ENCODE results near the gene MOB3C.
"Not testable (repeated sequence)": the region's sequence is repeated elsewhere in the genome, so short reads cannot be mapped to it uniquely, and the experiment has no call there.

Gene MOB3C

DNA sequence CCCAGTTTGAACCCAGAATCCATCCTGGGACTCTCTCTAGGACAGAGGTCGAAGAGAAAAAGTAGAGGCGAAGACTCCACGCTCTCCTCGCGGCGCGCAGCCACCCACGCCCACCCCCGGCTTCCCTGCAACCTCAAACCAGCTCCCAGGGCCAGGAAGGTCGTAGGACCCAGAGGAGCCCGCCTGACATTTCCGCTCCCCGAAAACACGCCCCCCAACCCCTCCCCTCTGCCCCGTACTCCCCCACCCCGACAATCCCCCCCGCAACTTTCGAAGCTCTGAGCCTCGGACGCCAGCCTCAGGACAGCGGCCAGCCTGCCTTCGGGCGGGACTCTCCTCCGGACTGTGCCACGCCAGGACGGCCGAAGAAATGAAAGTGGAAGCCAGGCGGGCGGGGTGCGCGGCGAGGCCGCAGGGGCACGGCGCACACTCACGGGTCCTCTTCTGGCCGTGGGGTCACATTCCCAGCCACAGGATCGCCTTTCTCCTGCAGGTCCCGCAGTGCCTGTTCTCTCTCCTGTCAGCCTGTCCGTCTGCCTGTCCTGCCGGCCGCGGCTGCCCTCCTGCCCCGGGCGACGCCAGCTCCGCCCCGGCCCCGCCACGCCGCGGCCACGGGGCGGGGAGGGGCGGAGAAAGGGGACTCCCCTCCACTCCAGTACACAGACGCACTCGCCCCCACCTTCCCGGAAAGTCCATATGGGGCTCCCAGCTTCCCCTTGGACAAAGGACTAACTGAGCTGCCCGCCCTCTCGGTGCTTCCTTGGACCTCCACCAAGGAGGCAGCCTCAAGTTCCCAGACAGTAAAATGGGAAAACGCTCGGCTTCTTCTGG, at the start of gene MOB3C:
Gene MOB3C (minus strand): TSS at position 535 of the 831 bp plus-strand sequence. CDS start 3,490 bp downstream, outside the sequence.
- DNase-seq: peak; percentile 32 to 74

DNA sequence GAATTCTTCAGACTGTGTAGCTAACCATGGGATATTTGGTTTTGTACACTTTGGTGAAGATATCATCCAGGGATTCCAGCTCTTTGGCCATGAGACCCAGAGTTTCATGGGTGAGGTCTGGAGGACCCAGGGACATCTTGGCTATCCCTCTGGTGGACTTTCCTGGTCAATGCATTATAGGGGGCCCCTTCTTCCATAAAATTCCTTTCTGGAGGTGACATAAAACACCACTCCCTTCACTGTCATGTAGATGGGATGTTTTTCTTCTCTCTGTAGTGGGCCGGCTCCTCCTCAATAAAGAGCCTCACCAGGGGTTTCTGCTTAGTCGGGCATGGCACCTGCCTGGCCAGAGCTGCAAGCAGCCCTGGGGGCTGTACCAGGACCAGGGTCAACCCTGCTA, 49.4 kb upstream of the MOB3C start:
- DNase-seq: no peak

DNA sequence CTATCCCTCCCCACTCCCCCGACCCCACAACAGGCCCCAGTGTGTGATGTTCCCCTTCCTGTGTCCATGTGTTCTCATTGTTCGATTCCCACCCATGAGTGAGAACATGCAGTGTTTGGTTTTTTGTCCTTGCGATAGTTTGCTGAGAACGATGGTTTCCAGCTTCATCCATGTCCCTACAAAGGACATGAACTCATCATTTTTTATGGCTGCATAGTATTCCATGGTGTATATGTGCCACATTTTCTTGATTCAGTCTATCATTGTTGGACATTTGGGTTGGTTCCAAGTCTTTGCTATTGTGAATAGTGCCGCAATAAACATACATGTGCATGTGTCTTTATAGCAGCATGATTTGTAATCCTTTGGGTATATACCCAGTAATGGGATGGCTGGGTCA, 46.3 kb upstream of the MOB3C start:
- not testable (repeated sequence) for DNase-seq

DNA sequence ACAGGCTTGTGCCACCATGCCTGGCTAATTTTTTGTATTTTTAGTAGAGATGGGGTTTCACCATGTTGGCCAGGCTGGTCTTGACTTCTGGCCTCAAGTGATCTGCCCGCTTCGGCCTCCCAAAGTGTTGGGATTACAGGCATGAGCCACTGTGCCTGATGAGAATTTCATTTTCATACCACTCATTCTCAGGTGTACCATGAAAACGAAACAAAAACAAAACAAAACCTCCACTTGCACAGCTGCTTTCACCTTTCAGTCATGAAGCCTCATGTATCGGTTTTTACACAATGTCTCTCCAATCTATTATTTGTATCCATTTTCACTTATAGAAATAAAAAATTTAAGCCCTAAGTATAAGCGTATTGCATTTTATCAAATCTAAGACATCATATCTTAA, 43.5 kb upstream of the MOB3C start:
- not testable (repeated sequence) for DNase-seq

DNA sequence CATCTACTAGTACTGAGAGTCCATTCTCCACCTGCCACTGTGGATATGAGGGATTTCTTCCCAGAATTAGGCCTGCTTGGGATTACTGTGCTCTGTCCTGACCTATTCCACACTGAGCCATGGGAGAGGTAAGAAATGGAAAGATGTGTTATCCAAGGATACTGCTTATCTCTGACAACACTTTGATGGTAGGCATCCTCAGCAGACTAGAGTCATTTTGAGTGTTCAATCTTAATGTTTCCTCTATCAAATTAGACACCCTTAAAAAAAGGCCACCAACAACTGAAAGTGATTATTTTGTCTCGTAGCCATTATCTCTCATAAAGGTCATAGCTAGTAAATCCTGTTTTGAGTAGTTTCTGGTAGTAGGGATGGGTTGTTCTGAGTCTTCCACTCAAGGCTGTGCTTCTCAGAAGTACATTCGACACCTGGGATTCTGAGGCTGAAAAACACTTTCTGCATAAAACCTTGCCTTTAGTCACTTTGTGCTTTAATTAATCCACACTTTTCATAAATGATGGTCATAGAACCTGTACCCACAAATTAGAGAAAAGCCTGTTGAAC, 42.8 kb upstream of the MOB3C start:
- DNase-seq: no peak

DNA sequence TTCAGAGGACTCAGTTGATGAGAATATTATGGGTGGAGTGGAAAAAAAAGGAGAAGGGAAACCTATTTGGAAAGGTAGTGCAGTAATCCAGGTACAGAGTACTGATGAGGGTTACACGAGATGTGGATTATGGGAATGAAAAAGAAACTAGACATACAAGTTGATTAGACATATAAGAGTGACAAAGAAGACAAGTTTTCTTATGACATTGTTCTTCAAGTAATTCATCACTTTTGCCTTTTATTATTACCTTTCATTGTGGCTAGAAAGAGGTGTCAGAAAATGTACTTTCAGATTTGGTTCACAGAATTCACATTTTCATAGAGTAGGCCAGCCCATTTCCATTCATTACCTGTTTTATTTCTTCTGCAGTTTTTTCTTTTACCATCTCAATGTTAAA, 41.2 kb upstream of the MOB3C start:
- no peak for DNase-seq

DNA sequence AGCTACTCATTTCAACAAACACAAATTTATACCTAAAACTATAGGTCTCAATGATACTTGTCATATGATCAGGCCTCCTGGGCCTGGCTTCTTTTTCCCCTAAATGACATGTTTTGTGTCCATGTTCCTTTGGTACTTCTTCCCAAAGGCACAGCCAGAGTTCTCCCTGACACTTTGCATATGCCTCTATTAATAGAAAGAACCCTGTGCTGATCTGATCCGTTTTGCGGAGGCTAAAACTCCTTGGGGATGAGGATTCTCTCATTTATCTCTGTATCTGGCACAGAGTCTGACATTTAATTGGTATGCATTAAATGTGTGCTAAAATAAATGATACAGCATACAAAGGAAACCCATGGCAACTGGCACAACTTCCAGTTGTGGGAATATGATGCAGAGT, 40.0 kb upstream of the MOB3C start:
- no peak for DNase-seq

DNA sequence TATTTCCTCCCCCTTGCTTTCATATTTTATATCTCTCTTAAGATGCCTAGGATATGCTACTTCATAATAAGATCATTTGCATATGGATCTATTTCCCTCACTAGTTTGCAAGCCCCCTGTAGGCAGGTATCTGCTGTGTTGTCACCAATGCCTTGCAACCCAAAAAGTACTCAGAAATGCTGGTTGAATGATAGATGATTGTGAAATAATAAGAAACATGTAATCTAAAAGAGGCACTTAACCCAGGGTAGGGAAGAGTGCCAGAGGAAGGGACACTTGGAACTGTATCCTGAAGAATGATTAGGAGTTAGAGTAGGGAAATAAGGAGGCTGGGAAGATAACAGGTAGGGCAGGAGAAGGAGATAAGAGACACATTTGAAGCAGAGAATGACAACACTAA, 39.2 kb upstream of the MOB3C start:
- DNase-seq: no peak

DNA sequence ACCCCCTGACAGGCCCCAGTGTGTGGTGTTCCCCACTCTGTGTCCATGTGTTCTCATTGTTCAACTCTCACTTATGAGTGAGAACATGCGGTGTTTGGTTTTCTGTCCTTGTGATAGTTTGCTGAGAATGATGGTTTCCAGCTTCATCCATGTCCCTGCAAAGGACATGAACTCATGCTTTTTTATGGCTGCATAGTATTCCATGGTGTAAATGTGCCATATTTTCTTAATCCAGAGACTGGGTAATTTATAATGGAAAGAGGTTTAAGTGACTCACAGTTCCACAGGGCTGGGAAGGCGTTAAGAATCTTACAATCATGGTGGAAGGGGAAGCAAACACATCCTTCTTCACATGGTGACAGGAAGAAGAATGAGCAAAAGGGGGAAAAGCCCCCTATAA, 38.1 kb upstream of the MOB3C start:
- DNase-seq: not testable (repeated sequence)

DNA sequence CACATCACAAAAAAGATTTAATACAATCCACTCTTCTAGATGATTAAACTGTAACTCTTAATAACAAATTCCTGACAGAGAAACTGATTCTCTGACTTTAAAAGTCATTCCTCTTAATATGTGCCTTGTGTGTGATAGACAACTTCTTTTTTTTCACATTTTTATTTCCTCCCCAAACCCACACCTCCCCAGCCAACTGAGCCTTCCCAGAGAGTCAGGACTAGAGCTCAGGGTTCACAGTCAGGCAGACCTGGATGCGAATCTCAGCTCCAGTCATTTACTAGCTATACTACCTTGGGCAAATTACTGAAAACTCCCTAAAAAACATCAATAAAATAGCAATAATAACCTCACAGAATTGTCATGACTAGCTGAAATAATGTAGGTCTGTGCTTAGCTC, 37.4 kb upstream of the MOB3C start:
- DNase-seq: no peak

DNA sequence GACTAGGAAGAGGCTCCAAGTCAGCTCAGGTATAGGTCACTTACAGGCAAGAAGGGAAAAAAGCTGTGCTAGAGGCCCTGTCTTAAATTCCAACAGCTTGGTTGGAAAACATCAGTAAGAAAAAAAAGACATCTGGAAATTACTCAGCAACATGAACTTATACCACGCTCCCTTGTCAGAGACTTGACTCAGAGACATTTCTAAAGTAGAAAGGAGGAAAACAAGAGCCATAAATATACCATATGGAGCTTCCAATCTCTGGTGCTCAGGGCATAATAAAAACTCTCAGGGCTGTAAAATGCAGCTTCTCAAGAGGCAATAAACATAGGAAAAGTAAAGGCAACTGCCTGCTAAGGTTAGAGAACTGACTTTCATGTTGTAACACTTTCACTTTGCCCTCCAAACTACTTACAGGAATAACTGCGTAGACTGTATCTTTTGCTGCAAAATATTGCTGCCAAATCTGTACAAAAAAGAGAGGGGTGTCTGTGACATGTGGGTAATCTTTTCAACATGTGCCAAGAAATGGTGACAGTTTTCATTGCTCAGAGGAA, 36.9 kb upstream of the MOB3C start:
- DNase-seq: no peak

DNA sequence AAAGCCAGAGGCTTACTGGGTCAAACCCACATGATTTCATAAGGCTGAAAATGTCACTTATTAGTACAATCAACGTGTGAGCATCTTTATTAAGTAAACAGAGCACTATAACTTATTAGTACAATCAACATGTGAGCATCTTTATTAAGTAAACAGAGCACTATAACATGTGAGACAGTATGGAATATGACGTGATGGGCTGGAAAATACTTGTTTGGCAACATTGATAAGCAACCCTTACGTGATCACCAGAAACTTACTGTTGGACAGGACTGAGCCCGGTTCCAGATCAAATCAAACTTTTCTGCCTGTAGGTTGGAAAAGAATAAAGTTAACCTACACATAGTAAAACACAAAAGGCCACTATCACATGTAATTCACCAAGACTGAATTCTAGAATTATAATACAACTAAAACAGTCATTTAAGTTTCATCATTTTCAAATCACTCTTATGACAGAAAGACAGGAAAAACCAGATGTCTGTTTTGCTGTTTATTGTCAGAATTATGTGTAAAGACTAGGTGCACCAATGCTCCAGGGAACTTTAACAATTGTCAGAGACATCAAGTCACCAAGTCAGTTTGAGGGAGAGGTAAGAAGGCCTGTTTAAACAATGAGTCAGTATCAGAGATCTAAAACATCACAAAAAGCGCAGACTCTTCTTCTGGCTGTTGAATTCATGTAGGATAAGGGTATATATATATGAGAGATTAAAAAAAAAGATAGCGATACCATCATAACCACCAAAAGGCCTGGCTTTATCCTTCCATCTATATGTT, 35.9 kb upstream of the MOB3C start:
- no peak for DNase-seq

DNA sequence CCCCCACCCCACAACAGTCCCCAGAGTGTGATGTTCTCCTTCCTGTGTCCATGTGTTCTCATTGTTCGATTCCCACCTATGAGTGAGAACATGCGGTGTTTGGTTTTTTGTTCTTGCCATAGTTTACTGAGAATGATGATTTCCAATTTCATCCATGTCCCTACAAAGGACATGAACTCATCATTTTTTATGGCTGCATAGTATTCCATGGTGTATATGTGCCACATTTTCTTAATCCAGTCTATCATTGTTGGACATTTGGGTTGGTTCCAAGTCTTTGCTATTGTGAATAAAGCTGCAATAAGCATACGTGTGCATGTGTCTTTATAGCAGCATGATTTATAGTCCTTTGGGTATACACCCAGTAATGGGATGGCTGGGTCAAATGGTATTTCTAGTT, 34.5 kb upstream of the MOB3C start:
- not testable (repeated sequence) for DNase-seq

DNA sequence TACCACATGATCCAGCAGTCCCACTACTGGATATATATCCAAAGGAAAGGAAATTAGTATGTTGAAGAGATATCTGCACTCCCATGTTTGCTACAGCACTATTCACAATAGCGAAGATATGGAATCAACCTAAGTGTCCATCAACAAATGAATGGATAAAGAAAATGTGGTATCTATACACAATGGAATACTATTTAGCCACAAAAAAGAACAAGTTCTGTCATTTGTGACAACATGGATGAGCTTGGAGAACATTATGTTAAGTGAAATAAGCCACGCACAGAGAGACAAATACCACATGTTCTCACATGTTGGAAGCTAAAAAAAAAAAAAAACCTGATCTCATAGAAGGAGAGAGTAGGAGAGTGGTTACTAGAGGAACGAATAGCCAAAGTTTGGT, 33.9 kb upstream of the MOB3C start:
- DNase-seq: no peak

DNA sequence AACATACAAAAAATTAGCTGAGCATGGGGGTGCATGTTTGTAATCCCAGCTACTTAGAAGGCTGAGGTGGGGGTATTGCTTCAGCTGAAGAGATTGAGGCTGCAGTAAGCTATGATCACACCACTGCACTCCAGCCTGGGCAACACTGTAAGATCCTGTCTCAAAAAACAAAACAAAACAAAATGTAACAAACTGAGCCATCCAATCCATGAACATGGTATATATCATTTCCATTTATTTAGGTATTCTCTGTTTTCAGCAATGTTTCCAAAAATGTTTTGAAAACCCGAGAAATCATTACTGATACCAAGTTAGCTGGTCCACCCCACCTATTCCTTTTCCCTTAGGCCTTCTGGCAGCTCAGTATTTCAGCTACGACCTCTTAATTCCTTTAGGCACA, 33.2 kb upstream of the MOB3C start:
- DNase-seq: no peak

DNA sequence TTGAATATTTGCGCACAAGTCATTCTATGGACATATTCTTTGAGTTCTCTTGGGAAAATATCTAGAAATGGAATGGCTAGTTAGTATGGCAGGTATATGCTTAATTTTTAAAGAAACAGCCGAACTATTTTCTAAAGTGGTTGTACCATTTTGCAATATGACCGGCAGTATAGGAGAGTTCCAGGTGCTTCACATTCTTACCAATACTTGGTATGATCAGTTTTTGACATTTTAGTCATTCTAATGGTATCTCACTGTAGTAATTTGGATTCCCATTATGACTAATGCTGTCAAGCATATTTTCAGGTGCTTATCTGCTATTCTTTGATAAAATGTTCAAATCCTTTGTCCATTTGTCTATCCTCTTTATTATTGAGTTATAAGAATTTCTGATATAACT, 31.0 kb upstream of the MOB3C start:
- no peak for DNase-seq

DNA sequence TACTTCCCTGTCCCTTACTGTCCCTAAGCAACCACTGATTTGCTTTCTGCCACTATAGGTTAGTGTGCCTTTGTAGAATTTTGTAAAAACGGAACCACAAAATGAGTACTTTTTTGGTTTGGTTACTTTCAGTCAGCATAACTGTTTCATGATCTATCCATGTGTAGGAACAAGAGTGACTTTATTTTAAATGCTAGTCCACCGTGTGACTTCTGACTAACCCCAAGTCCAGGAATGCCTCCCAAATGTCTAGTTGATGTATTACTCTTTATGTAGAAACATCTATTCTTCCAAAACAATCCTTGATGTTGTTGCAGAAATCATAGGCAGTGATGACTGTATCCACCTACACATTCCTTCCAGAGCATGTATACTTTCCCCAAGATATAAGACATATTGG, 30.2 kb upstream of the MOB3C start:
- no peak for DNase-seq

DNA sequence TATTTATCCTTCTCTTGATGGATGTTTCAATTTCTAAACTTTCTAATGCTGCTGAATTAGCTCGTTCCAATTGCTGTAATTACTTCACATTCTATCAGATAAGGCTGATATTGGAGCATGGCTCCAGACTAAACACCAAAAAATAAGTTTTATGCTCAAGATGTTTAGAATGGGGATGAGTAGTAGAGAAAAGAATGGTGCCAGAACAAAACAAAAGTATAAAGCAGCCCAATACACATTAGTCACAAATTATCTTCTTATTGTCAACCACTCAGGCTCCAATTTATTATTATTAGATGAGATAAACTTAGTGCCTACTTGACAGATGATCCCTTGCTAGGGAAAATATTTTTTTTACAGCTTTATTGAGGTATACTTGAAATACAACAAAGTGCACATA, 29.7 kb upstream of the MOB3C start:
- DNase-seq: no peak

DNA sequence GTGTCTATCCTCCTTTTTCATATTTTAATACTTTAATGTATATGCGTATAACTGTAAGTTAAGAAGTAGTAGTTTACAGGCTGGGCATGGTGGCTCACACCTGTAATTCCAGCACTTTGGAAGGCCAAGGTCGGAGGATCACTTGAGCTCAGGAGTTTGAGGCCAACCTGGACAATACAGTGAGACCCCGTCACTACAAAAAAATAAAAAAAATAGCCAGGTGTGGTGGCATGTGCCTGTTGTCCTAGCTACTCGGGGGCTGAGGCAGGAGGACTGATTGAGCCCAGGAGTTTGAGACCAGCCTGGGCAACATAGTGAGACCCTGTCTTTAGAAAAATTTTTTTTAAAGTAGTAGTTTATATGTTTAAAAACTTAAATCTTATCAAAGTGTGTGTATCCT, 29.2 kb upstream of the MOB3C start:
- no peak for DNase-seq

DNA sequence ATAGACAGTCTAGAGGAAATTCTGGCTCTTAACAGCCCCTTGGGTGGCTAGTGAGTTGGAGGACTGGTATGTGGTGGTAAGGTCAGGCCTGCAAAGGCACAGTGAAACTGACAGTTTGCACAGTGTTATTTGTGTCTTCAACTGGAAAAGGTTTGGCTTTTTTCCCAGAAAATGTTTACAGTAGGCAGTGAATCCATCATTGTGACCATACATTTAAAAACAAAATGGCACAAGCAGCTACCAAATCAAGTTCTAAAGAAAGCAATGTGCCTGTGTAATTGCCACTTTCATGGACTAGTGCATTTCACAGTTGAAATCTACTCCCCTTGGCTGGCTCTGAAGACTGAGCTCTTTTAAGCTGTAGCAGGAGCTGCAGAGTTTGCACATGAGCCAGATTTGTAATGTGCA, 26.8 kb upstream of the MOB3C start:
- no peak for DNase-seq

DNA sequence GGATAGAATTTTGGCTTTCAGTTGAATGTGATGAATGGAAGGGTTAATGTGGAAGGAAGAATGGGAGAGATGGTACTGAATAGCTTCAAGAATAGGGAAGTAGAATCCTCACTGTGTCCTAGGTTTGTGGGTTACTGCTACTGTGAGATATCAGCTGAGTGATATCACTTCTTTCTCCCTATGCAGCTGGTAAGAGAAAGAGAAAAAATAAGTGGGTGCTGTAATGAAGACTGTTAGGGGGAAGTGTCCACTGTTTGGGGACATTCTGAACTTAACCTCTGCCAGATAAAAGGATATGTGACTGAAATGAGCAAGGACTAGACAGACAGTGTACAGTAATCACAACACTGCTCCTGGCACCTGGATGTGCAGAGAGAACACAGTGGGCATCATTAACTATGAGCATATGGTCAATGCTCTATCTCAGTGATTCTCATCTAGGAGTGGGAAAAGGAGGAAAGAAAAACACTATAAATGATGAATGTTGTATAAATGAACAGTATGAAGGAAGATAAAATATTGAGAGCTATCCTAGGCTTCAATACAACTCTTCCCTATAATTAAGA, 25.6 kb upstream of the MOB3C start:
- no peak for DNase-seq

DNA sequence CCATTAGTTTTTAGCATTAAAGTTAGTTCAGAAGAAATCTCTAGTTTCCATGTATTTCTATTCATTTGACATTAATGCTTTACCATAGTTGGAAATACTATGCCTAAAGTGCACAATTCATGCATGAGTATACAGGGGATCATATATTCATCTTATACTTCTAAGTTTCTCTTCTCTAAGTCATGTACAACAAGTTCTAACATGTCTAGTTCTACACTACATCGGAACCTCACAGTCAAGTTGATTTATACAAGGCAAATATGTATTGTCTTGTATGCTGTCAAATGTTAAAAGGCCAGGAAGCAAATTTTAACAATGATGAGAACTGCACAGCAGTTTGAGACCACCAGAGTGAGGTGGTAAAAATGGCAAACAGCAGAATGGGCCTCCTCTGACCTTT, 22.9 kb upstream of the MOB3C start:
- DNase-seq: no peak

DNA sequence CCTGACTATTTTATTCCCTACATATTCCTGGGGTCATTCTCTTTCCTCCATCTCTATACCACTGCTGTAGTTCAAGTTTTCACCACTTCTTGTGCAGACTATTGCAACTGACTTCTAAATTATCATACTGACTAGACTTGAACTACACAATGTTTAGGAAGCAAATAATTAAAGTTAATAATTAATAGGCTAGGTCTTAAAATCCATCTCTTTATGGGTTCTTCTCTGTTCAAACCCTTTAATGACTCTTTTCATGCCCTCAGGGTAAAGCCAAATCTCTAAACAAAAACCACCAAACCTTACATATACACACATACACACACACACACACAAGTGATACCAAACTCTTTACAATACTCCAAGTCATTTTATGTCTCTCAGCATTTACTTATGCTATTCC, 22.3 kb upstream of the MOB3C start:
- DNase-seq: no peak
